Transverse colon (tissue), 3 donors: ENCODE results near the gene CMC1.

ENCODE experiments used
- CTCF ChIP-seq, 5 experiments: fragments of 200-600 bp in 3 of 5; fragments of 450-650 bp in 2 of 5; sonication (generic) in 3 of 5; IDR thresholded peaks; 1 replicate in 2 of 5; 2 replicates in 3 of 5; pipeline ENCODE4 v1.5.1; 2016 to 2017; ENCODE audit warnings: antibody characterized with exemption in 5 of 5, inconsistent platforms in 3 of 5, mild to moderate bottlenecking in 2 of 5, moderate library complexity in 1 of 5
- POLR2A ChIP-seq: fragments of 450-650 bp; IDR thresholded peaks from one replicate; pipeline ENCODE4 v1.6.1; 2016; ENCODE audit warnings: antibody characterized with exemption, mild to moderate bottlenecking, moderate library complexity

- TF ChIP-seq CTCF (IDR thresholded peaks at IDR 0.05), result no peak
- no peak for TF ChIP-seq POLR2A
These were observed 34.9 kb upstream of the CMC1 start for GRCh38 chr3:28206479-28206878.
